Measurements from ENCODE around the gene NTRK1.

Gene NTRK1

DNA sequence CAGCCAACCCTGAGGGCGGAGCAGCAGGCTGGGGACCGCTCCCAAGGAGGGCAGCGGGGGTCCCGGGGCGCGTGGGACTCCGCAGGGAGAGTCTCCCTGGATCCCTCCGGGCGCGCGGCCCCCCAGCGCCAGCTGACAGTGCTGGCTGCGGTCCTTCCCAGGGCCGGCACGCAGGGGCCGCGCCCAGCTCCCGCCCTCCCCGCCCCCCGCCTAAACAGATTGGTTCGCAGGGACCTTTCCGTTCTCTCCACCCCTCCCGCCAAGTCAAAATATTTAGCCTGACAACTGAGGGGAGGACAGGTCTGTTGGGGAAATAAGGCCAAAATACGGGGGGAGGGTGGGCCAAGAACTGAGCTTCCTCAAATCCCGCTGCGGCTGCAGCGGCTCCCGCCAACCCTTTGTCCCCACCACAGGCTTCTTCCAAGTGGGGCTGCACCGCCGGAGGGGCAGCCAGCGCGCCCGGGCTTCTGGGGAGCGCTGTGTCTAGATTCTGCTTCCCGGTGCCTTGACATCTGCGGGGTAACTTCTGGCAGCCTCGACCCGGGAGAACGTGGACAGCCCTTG is 1.6 kb upstream of the NTRK1 start, which contains the start of gene INSRR:
INSRR (minus strand) TSS at position 159 of the 564 bp plus-strand sequence. CDS start 496 bp downstream, outside the sequence.
- DNase-seq: no peak

DNA sequence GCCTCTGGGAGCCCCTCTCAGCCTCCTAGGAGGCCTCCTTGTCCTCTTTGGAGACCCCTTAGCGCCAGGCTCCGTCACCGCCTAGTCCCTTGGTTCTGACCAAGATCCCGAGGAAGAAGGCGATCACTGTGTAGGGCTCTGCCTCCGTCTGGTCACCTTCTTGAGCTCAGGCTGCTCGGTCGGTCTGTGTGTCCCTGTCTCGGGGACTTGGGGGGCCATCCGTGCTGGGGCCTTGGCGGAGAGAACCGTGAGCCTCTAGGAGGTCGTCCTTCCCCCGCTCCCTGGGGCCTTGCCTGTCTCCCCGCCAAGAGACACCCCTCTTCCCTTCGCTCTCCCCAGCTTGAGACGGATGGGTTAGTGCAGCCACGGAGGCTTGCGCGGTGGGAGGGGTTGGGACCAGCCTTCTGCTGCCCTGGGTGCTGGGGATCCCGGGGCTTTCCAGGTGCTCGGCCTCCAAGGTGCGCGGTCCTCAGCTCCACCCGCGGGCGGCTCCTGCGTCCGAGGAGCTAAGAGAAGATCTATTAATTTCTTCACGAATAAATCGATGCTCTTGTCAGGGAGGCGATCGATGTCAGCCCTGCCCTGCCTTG is 1.0 kb upstream of the NTRK1 start:
- no peak for DNase-seq

DNA sequence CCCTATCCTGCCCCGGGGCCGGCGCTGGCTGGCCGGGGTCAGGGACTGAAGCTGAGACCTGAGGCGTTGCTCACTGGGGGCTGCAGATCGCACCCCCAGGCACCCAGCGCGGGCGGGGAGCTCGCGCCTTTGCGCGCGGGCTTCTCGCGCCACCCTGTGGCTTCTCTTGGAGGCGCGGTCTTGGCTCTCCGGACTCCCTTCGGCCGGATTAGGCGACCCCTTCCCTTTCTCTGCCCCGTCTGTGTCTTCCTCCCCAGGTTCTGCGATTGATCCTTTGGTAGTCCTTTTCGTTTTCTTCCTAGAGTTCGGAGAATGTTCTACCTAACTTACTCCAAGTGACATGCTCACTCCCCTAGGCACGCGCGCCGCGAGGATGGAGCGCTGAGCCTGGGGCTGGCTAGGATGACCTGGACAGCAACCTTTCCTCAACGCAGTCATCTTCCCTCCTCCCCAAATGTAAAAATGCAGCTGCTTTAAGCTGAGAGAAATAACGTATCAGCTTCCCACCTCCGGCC is 495 bp upstream of the NTRK1 start:
- DNase-seq: peak; percentile 64

DNA sequence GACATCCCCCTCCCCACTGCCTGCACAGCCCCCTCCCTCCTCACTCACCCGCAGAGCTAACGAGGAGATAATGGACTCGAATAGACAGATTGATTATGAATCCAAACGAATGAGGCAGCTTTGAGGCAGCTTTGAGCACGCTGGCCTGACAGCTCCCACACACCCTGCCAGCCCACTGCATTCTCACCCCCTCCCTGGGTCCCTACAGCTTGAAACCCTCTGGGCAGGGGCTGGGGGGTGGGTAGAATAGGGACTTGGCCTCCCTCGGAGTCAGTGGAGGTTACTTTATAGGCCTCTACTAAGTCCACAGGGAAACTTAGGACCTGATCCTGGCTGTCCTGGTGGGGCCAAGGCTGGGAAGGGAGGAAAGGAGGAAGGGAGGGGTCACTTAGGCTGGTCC is 1.9 kb downstream of the NTRK1 start:
- DNase-seq: no peak

DNA sequence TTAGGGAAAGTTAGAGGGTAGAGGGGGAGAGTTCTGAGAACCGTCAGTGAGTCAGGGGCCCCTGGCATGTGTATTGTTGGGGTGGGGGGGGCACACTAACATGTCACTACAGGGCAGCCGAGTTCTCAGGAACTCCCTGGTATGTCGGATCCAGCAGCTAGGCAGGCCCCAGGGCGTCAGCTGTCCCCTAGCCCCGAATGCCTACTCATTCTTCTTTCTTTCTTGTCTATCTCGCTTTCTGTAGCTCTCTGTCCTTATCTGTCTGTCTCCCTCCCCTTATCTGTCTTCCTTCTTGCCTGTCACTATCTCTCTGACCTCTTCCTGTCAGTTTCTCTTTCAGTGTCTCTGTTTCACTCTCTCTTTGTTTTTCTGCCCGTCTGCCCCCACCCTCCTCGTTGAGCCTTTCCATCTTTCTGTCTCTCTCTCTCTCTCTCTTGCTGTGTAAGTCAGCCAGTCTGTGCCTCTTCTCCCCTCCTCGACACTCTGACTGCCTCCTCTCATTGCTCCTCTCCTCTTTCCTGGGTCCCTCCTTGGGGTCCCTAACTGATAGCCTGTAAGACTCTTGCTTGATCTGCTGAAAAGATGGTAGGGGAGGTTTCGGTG is 2.4 kb downstream of the NTRK1 start:
- no peak for DNase-seq

DNA sequence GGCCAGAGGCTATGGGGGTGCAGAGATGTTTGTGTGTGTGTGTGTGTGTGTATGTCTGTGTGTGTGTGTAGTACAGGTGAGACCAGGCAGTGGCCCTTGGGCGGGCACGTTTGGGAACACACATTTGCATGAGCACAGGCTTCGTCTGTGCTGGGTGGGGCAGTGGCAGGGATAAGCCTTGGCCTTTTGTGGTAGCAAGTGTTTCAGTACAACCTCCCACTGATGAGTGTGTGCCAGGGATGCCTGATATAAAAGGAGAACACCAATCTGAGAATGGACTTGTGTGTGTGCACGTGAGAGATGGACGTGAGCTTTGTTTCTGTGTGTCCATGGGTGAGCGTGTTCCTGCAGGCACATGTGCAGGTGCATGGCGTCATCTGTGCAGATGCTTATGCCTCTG is 3.0 kb downstream of the NTRK1 start:
- no peak for DNase-seq

DNA sequence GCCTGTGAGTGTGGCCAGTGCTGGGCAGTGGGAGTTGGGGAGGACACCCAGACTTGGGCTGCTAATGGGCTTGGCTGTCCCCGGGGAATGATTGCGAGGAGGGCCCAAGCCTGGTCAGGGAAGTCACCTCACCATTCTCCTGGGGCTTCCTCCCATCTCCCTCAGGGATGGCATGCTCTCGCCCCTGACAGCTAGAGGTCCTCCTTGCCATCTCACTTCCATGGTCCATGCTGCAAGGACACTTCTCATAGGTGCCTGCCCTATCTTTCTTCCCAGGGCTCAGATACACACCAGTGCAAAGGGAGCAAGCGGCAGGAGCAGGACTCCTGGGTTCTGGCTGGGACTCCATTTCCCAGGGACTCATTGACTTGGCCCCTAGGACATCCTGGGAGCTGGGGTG is 4.1 kb downstream of the NTRK1 start:
- DNase-seq: no peak

DNA sequence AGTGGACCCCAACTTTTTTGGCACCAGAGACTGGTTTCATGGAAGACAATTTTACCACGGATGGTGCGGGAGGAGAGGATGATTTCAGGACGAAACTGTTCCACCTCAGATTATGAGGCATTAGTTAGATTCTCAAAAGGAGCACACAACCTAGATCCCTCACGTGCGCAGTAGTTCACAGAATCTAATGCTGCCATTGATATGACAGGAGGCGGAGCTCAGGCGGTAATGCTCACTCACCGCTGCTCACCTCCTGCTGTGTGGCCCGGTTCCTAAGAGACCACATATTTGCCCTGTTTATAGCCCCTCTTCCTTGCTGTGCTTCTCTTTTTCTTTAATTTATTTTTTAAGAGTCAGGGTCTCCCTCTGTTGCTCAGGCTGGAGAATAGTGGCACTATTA is 4.6 kb downstream of the NTRK1 start:
- DNase-seq: no peak

DNA sequence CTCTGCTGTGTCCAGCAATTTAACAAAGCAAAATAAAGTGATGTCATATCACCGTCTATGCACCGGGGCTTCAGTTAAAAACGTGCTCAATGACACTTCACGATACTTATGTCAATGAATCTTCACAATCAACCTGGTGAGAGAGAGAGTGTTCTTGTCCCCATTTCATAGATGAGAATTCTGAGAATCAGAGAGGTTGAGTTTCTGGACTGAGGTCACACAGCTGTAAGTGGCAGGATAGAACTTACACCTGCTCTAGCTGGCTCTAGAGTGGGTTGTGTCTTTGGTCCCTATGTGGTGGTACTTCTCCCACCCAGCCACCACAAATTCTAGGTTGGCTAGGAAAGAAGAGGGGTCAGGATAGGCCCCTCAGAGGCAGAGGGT is 5.2 kb downstream of the NTRK1 start:
- DNase-seq: no peak

DNA sequence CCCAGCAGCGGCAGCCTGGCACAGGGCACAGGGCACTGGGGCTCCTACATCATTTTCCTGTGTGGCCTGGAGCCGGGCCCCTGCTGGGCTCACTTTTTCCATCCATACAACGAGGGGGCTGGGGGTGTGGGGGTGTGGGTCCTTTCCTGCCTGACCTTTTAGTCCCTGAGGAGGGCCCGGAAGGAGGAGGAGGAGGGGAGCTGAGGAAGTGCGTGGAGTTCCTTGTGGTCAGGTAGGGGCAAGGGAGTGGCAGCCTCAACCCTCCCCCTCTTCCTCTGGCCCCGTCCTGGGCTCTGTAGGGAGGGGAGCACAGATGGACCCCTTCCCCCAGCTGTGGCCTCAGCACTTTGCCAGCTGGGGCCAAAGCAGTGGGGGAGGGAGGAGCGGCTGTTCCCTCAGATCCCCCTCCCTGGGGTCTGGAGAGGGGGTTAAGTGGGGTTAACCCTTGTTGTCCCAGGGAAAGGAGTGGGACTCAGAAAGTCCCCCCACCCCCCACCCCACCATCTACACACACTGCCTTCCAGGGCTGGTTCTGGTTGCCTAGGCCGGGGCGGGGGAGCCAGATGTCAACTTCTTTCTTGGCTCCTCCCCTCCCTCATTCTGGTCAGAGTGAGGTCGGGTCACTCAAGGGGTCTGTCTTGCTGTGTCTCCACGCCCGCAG is 5.7 kb downstream of the NTRK1 start:
- no peak for DNase-seq

DNA sequence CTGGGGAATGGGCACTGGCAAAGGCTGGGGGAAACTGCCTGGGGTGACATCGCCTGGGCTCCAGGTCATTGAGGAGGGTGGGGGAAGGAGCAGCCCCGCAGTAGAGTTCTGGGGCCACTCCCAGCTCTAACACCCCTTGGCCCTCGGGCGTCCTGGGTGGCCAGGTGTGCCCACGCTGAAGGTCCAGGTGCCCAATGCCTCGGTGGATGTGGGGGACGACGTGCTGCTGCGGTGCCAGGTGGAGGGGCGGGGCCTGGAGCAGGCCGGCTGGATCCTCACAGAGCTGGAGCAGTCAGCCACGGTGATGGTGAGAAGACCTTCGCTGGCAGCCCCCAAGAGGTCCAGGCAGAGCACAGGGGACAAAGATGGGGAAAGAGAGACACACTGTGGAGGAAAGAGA is 7.7 kb downstream of the NTRK1 start:
- DNase-seq: no peak

DNA sequence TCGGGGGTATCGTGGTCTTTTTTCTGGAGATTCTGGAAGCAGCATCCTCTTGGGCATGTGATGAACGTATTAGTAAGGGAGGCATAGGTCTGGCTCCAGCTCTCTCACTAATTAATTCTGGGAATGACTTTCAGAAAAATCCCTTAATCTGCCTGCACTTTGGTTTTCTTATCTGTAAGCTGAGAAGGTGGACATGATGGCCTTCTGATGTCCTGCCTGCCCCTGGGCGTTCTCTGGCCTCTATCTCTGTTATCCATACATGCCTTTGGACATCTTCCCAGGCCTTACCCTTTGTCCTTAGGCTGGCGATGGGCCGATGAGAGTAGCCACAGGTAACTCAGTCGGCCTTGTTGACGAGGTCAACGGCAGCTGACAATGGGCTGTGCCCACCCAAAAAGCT is 8.8 kb downstream of the NTRK1 start:
- DNase-seq: no peak

DNA sequence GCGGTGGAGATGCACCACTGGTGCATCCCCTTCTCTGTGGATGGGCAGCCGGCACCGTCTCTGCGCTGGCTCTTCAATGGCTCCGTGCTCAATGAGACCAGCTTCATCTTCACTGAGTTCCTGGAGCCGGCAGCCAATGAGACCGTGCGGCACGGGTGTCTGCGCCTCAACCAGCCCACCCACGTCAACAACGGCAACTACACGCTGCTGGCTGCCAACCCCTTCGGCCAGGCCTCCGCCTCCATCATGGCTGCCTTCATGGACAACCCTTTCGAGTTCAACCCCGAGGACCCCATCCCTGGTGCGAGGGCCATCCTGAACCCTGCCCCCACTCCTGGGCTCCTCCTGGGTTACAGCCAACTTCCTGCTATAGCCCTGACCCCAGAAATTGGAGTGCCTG is 13.0 kb downstream of the NTRK1 start:
- no peak for DNase-seq

DNA sequence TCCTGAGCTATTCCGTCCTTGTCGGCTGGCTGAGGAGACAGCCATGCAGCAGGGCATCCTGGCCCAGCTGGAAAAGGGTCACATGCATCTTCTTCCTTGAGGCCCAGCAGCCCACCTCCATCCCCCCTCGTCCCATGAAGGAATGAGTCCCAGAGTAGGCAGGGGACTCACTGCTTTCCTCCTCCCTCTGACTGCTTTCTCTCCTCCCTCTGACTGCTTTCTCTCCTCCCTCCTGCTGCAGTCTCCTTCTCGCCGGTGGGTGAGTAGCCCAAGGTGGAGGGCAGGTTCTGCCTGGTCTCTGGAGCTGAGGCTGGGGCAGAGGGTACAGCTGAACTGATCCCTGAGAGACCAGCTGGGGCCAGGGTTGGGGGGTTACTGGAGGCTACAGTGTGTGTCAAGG is 13.5 kb downstream of the NTRK1 start:
- DNase-seq: no peak

DNA sequence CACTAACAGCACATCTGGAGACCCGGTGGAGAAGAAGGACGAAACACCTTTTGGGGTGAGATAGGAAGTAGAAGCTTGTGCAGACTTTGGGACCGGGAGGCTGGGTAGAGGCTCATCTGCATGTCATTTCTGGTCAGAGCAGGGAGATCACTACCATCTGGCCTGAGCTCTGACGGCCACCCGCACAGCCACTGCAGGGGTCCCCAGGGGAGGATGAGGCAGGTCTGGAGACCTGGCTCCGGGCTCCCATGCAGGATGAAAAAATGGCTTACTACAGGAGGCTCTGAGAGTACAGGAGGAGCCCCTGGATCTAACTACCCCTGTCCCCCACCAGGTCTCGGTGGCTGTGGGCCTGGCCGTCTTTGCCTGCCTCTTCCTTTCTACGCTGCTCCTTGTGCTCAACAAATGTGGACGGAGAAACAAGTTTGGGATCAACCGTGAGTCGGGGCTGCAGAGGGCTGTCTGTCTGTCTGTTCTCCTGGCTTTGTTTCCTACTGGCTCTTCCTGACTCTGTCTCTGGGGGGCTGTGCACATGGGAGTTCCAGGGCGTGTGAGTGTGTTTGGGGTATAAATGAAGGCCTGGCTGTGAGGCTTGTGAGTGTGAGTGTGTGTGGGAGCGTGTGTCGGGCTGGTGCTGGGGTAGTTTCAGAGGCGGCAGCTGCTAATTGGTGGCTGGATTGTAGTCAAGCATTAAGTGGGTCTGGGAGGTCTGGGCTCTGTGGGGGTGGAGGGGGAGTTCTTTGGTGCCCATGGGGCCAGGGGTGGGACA is 14.1 kb downstream of the NTRK1 start:
- DNase-seq: no peak

DNA sequence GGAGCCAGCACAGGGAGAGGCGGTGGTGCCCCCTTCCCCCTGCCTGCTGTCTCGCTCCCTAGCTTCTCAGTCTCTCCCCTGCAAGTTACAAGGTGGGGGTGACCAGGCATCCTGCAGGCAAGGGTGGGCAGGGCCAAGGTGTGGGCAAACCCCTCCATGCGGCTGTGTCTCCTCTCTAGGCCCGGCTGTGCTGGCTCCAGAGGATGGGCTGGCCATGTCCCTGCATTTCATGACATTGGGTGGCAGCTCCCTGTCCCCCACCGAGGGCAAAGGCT is 14.6 kb downstream of the NTRK1 start:
- DNase-seq: no peak

DNA sequence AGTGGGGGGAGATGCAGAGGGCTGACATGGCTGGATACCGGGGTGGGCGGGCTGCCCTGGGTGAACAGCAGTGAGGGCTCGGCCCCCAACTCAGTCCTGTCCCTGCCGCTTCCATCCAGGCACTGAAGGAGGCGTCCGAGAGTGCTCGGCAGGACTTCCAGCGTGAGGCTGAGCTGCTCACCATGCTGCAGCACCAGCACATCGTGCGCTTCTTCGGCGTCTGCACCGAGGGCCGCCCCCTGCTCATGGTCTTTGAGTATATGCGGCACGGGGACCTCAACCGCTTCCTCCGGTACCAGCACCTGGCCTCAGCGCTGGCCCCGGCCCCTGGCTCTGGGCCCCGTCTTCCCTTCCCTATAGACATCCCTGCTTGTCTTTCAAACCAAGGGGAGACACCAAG is 15.6 kb downstream of the NTRK1 start:
- no peak for DNase-seq

DNA sequence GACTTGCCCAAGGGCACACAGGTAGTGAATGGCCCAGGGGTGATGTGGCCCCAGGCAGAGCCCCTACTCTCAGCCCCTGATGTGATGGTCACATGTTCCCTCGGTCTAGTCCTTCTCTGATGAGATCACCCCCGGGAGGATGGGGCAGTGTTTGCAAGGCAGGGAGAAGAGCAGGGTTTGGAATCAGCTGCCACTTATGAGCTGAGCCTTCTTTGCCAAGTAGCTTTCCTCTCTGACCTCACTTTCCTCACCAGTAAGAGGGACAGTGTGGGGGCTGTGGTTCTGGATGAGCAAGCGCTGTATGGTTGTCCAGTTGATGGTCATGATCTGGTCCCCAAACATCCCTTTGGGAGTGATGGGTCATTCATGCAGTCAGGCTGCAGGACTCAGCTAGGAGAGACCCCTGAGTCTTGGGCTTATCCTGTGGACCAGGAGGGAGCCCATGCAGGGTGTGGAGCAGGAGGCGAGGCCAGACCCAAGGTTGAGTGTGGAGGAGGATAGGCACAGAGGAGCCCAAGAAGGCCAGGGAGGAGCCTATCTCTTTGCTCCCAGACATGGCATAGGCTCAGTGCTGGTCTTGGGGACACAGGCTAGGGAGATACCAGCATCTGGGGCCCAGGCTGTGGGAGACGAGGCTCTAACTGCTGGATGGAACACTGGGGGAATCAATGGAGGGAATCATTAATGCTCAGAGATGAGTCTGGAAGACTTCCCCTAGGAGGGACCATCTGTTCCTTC is 16.9 kb downstream of the NTRK1 start:
- DNase-seq: no peak

DNA sequence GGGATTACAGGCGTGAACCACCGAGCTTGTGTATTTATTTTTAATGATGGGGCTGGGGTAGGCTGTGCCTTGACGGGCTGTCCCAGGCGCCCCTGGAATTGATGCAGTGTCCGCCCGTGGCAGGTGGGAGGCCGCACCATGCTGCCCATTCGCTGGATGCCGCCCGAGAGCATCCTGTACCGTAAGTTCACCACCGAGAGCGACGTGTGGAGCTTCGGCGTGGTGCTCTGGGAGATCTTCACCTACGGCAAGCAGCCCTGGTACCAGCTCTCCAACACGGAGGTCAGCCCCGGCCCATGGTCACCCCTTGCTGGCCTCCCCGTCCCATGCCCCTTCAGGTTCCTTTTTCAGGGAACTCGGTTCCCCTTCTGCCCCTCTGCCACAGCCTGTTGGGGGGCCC is 19.2 kb downstream of the NTRK1 start:
- no peak for DNase-seq

DNA sequence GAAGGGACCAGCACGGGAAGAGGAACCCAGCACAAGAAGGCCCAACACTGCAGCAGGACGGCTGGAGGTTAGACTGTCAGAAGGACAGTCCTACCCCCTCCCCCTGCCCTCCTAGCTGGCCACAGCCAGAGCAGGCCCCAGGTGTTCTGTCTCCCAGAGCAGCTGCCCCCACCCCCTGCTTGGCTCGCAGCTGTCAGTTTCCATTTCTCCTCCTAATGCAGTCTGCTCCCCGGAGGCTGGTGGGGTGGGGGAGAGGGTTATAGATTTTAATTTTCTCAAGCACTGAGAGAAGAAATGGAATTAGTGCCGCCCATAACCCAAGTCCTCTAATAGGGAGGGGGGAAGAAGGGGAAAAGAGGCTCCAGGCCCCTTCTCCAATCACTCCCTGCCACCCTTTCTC is 19.8 kb downstream of the NTRK1 start:
- no peak for DNase-seq

DNA sequence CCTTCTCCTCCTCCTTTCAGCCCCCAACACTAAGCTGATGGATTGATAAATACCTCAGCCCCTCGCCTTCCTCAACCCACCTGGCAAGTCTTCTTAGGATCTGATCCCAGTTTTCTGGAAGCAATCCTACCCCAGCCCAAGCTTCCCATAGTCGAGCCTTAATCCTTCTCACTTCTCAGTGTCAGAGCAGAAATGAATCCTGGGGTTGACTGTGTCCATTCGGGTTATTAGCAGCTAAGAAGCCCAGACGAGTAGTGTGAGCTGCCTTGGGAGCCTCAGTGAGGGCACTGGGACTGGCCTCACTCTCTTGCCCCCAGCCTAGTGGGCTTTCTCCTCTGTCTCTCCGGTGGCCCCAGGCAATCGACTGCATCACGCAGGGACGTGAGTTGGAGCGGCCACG is 20.4 kb downstream of the NTRK1 start:
- DNase-seq: no peak

DNA sequence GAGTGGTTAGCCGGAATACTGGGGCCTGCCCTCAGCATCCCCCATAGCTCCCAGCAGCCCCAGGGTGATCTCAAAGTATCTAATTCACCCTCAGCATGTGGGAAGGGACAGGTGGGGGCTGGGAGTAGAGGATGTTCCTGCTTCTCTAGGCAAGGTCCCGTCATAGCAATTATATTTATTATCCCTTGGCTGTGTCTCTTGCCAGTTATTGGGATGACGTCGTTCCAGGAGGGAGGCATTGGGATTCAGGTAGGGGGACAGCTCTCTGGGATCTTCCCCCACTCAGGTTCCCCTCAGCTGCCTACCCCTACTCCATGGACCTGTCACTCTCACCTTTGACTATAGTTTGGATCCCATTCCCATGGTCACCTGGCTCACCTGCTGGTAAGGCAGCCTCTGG is 21.0 kb downstream of the NTRK1 start:
- DNase-seq: no peak

DNA sequence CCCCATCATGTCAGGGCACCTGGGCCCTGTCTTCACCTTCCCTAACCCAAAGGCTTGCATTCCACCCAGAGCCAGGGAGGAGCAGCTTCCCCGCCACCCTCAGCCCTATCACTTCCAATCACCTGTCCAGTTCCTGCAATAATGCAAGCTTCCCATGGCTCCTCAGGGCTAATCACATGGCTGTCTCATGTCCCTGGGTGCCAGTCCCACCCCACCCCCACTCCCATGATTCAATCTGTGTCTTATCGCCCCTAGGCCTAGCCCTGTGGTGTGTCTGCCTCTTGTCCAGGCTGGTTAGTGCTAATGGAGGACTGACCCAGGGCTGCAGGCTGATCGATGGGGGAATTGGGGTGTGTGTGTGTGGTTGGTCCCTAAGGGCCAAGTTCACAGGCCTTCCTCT is 21.9 kb downstream of the NTRK1 start:
- no peak for DNase-seq

Measured in NCI-H510A treated with DMSO at 0.1 percent for 48 hours (cell line).